Spleen (tissue), 7 donors: Measurements from ENCODE around the gene MAMDC4.

Experiments
- CTCF ChIP-seq, 11 experiments: fragments of 200-600 bp in 7 of 11; fragments of 450-650 bp in 4 of 11; sonication (generic) in 4 of 11; IDR thresholded peaks in 8 of 11; conservative IDR thresholded peaks in 3 of 11; 1 replicate in 7 of 11; 2 replicates in 4 of 11; pipeline versions ENCODE4 v1.4.0 to v1.8.0; 2016 to 2021; ENCODE audit warnings: antibody characterized with exemption in 11 of 11, inconsistent platforms in 4 of 11, mild to moderate bottlenecking in 1 of 11
- POLR2AphosphoS5 ChIP-seq, 3 donors: sonication (generic); formaldehyde crosslinking; IDR thresholded peaks; one replicate each; pipeline ENCODE4 v1.5.1; 2017; ENCODE audit warnings: antibody characterized with exemption in 3 of 3
- donor health status: DM: no; HTN: no; CAD: no; lungs with moderate emphysema.
- donor health status: DM: no; HTN: no; CAD: no.
- donor health status: DM: no; HTN: no; CAD: no.

- no peak for TF ChIP-seq CTCF (IDR thresholded peaks at IDR 0.05 in 8 of 11, conservative IDR thresholded peaks at IDR 0.05 in 3 of 11)
- no peak for TF ChIP-seq POLR2AphosphoS5 (IDR thresholded peaks at IDR 0.05)
Observed at GRCh38 chr9:136875155-136875554, 23.0 kb downstream of the MAMDC4 start.
